Endothelial cell of umbilical vein (primary cell): ENCODE results near the gene DPH1. TPM values are rescaled to one million over a fixed set of nuclear protein-coding genes. Genes with fewer than 3 reads are reported as not detected.

ENCODE experiments used
- BruUV-seq: library from RNA; stranded (reverse); fragments of 400-500 nt; replicated peaks from 2 replicates; lab custom pipeline; 2021; lab: Mats Ljungman, UMichigan
- CTCF ChIA-PET: fragments of 300-600, 350-600 bp; sonication (Branson Sonifier 250); formaldehyde crosslinking; loops from one replicate; lab custom pipeline; 2021; ENCODE audit warnings: antibody characterized with exemption, inconsistent platforms; lab: Charles Lee
- POLR2A ChIA-PET: fragments of 300-600, 350-600 bp; sonication (Branson Sonifier 250); formaldehyde crosslinking; loops from one replicate; lab custom pipeline; 2021; ENCODE audit warnings: antibody characterized with exemption, inconsistent platforms; lab: Charles Lee
- DNase-seq: peaks from one replicate; pipeline ENCODE4 v3.0.0-alpha.2; 2011; ENCODE audit warnings: low read depth, low spot score
- FAIRE-seq: peaks from 2 replicates; lab custom pipeline; 2011; peaks lifted over from hg19 to GRCh38; lab: Jason Lieb, UNC
- H2AFZ ChIP-seq: 2 replicates; pipeline ENCODE4 v1.6.0; 2012; ENCODE audit warnings: low read depth, low read length, control low read depth, inconsistent platforms
- H3K27ac ChIP-seq: 2 replicates; pipeline ENCODE4 v1.5.1; 2011; ENCODE audit warnings: low read depth, mild to moderate bottlenecking, control low read depth, low read length, moderate library complexity; ENCODE audit not compliant: insufficient read depth
- H3K27me3 ChIP-seq, 2 experiments: 2 replicates each; pipeline versions ENCODE4 v1.6.0 to v1.6.1; 2011; ENCODE audit warnings: low read length in 2 of 2, mixed read lengths in 1 of 2; ENCODE audit not compliant: control insufficient read depth in 2 of 2, insufficient read depth in 2 of 2
- H3K36me3 ChIP-seq, 2 experiments: 2 replicates in 1 of 2; 3 replicates in 1 of 2; pipeline ENCODE4 v1.5.1; 2011; ENCODE audit warnings: low read length in 2 of 2, mild to moderate bottlenecking in 1 of 2, moderate library complexity in 1 of 2; ENCODE audit not compliant: control insufficient read depth in 2 of 2, insufficient read depth in 2 of 2; ENCODE audit errors: extremely low read depth in 1 of 2
- H3K4me1 ChIP-seq: 3 replicates; pipeline ENCODE4 v1.5.1; 2011; ENCODE audit warnings: mild to moderate bottlenecking, low read length; ENCODE audit not compliant: control insufficient read depth, insufficient read depth; ENCODE audit errors: extremely low read depth
- H3K4me2 ChIP-seq: 2 replicates; pipeline ENCODE4 v1.6.1; 2011; ENCODE audit warnings: low read length, control low read depth, mixed read lengths; ENCODE audit not compliant: insufficient read depth
- H3K4me3 ChIP-seq, 3 experiments: fragments of 200-600 bp in 1 of 3; sonication (generic), shearing (Covaris generic) in 1 of 3; replicated peaks in 1 of 3; 2 replicates each; pipeline ENCODE4 v1.5.1; 2011 to 2016; ENCODE audit warnings: control low read depth in 3 of 3, low read length in 3 of 3, mild to moderate bottlenecking in 2 of 3, inconsistent platforms in 1 of 3, low read depth in 1 of 3, moderate library complexity in 1 of 3; ENCODE audit not compliant: insufficient read depth in 1 of 3
- H3K79me2 ChIP-seq: 2 replicates; pipeline ENCODE4 v1.6.0; 2012; ENCODE audit warnings: low read length, inconsistent platforms; ENCODE audit not compliant: control insufficient read depth, insufficient read depth
- H3K9ac ChIP-seq: replicated peaks from 2 replicates; pipeline ENCODE3; 2011; ENCODE audit warnings: low read length, control low read depth; ENCODE audit not compliant: insufficient read depth; ENCODE audit errors: extremely low read depth
- H3K9me1 ChIP-seq: replicated peaks from 3 replicates; pipeline ENCODE4 v1.6.0; 2011; ENCODE audit warnings: mild to moderate bottlenecking, low read length; ENCODE audit not compliant: control insufficient read depth, insufficient read depth; ENCODE audit errors: extremely low read depth
- H3K9me3 ChIP-seq: replicated peaks from 2 replicates; pipeline ENCODE4 v1.5.1; 2012; ENCODE audit warnings: low read length, inconsistent platforms; ENCODE audit not compliant: control insufficient read depth, insufficient read depth
- H4K20me1 ChIP-seq: replicated peaks from 2 replicates; pipeline ENCODE3; 2011; ENCODE audit warnings: mild to moderate bottlenecking, low read length; ENCODE audit not compliant: control insufficient read depth, insufficient read depth; ENCODE audit errors: extremely low read depth
- EZH2 ChIP-seq: IDR thresholded peaks from 2 replicates; pipeline ENCODE4 v1.6.1; 2012; ENCODE audit warnings: borderline replicate concordance, low read depth, mild to moderate bottlenecking, moderate library complexity, low read length, inconsistent platforms; ENCODE audit not compliant: severe bottlenecking
- JUN ChIP-seq: IDR thresholded peaks from 2 replicates; pipeline ENCODE4 v1.6.1; 2011; ENCODE audit warnings: borderline replicate concordance, low read depth; ENCODE audit not compliant: insufficient read length, insufficient read depth
- dilution Hi-C: fragments of 300-500 bp; cut with MboI; formaldehyde crosslinking; loops from one replicate; pipeline ENCODE4 v1.15.0; 2019; ENCODE audit warnings: low sequenced_read_pairs; ENCODE audit not compliant: extremely low pct_ligation_motif_present
- intact Hi-C: fragments of 100-400 bp; cut with micrococcal nuclease; formaldehyde crosslinking; loops from one replicate; pipeline ENCODE4 v1.10.0; 2022
- polyA plus RNA-seq, 4 experiments: library from polyadenylated mRNA; depleted of rRNA in 3 of 4; stranded (reverse) in 3 of 4; unstranded in 1 of 4; fragments of >200 nt; gene quantifications; 2 replicates each; pipeline versions ENCODE4 v1.2.1 to v1.2.3, GENCODE V29; 2011 to 2012; ENCODE audit warnings: missing spikeins in 1 of 4
- total RNA-seq: library from RNA; stranded (reverse); gene quantifications from 2 replicates; pipeline ENCODE4 v1.2.3, GENCODE V29; 2021
- TF ChIP-seq, protein P1 (sequence below), 2 donors: IDR thresholded peaks; 1 replicate in 1 of 2; 2 replicates in 1 of 2; pipeline ENCODE4 v1.5.1; 2011; ENCODE audit warnings: low read length in 2 of 2, mild to moderate bottlenecking in 2 of 2, moderate library complexity in 2 of 2, control low read depth in 1 of 2, inconsistent platforms in 1 of 2, low read depth in 1 of 2; ENCODE audit not compliant: insufficient read depth in 1 of 2; ENCODE audit errors: extremely low read depth in 1 of 2

The DPH1 gene
- total and polyA plus RNA-seq, 2 donors (not counting 3 experiments of a cell fraction or from before 2014, with no cell fraction given), result 37.8 to 45.6 TPM

DNA sequence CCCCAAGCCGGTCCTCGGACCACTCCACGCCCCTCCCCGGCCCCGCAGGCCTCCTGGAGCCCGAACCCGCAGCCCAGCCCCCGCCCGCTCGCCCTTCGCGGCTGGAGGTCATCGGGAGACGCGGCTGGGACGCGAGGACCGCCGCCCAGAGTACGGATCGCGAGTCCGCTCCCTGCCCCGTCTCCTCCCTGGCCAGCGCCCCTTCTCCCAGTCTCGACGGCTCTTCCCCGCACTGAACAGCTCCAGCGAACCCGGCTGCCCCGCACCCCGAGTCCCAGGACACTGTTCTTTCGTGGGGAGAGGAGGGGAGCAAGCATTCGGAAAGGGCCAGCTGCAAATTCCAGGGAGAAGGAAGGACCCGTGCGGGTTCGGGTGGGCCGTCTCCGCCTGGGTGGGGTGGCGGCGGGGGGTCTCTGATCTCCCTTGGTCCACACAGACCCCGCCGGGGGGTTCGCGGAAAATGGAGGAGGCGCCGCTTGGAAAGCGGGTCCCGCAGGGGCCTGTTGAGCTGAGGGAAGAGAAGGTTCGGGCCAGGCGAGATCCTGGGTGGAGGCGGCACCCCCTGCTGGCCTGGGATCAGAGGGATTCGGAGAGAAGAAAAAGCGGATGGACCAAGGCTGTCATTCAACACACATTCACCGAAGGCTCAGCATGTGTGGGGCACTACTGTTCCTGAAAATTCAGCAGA lies 4.2 kb upstream of the DPH1 start:
- peak; percentile 56 for DNase-seq
- H3K9me1 ChIP-seq, result no peaks in the 10 kb centered on the region
- no peaks in the 10 kb centered on the region for H3K79me2 ChIP-seq
- POLR2A ChIA-PET, result no interaction called here
- peaks cover 34 to 35% of the 10 kb centered on the region in 2 experiments for H3K27me3 ChIP-seq
- peaks cover 13% of the 10 kb centered on the region for H3K4me1 ChIP-seq
- no peaks in the 10 kb centered on the region for H3K9me3 ChIP-seq
- peak overlapping the region; percentile 12 to 27 (median 13) for H3K4me3 ChIP-seq
- peak overlapping the region; percentile 66 for H2AFZ ChIP-seq
- no peaks in the 10 kb centered on the region for H4K20me1 ChIP-seq
- no peak for FAIRE-seq
- peak; percentile 66 for TF ChIP-seq EZH2
- TF ChIP-seq JUN, result no peak
- TF ChIP-seq, protein P1, sequence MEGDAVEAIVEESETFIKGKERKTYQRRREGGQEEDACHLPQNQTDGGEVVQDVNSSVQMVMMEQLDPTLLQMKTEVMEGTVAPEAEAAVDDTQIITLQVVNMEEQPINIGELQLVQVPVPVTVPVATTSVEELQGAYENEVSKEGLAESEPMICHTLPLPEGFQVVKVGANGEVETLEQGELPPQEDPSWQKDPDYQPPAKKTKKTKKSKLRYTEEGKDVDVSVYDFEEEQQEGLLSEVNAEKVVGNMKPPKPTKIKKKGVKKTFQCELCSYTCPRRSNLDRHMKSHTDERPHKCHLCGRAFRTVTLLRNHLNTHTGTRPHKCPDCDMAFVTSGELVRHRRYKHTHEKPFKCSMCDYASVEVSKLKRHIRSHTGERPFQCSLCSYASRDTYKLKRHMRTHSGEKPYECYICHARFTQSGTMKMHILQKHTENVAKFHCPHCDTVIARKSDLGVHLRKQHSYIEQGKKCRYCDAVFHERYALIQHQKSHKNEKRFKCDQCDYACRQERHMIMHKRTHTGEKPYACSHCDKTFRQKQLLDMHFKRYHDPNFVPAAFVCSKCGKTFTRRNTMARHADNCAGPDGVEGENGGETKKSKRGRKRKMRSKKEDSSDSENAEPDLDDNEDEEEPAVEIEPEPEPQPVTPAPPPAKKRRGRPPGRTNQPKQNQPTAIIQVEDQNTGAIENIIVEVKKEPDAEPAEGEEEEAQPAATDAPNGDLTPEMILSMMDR (IDR thresholded peaks at IDR 0.05; ENCODE audit: extremely low read depth in 1 of 2, insufficient read depth in 1 of 2, low read depth in 1 of 2, low read length in 2 of 2), result peak; percentile 60 to 72
- dilution Hi-C loops (no loop called here), intact Hi-C loops (loop anchor here (1.0 kb wide), 1 partner anchor 117 kb away; no protein-coding TSS in a partner anchor)
- no peak overlapping the region for H3K27ac ChIP-seq
- CTCF ChIA-PET, result interaction anchor here (0.7 to 9.5 kb wide), 29 partner anchors 12 to 367 kb away, joined by 3 to 270 read pairs (median 4); partner anchors contain the start of gene OVCA2
- H3K36me3 ChIP-seq, result no peaks in the 10 kb centered on the region
- peak overlapping the region; percentile 25 for H3K4me2 ChIP-seq
- no peak overlapping the region for H3K9ac ChIP-seq
- no TSS peak for BruUV-seq
